ENCODE results near the gene PRX. TPM values are rescaled to one million over a fixed set of nuclear protein-coding genes. Genes with fewer than 3 reads are reported as not detected.

Gene PRX
- total RNA-seq, 1 experiment from 2014 or later, result 2.5 TPM

- intact Hi-C loops (cut with micrococcal nuclease; ENCODE audit: unreplicated experiment), result no loop called here
- no peak overlapping the region for H3K27ac ChIP-seq (ENCODE audit: low read depth, low read length, poor library complexity, severe bottlenecking)
- POLR2A ChIA-PET (ENCODE audit: low non-redundant PET), result no interaction called here
- no peak for DNase-seq (ENCODE audit: low spot score)
- H3K4me3 ChIP-seq (ENCODE audit: low read depth, low read length, poor library complexity, severe bottlenecking), result no peak overlapping the region
- no peaks in the 10 kb centered on the region for H3K36me3 ChIP-seq (ENCODE audit: insufficient read depth, low read length, poor library complexity, severe bottlenecking)
- H3K27me3 ChIP-seq (replicated peaks; ENCODE audit: insufficient read depth, low read depth, low read length, poor library complexity), result no peaks in the 10 kb centered on the region
- no peaks in the 10 kb centered on the region for H3K4me1 ChIP-seq (ENCODE audit: insufficient read depth, low read length, poor library complexity, severe bottlenecking)
- TF ChIP-seq CTCF (conservative IDR thresholded peaks at IDR 0.05; ENCODE audit: low read depth, low read length) (no peak), EZH2 (IDR thresholded peaks at IDR 0.05; ENCODE audit: borderline replicate concordance, low read depth, low read length, poor library complexity, severe bottlenecking) (no peak)
- CTCF ChIA-PET, result no interaction called here
- H3K9me3 ChIP-seq (ENCODE audit: low read depth, low read length, poor library complexity, severe bottlenecking), result no peaks in the 10 kb centered on the region
- BruUV-seq (replicated peaks), result no TSS peak
These were observed 19.0 kb downstream of the PRX start for GRCh38 chr19:40393894-40394815.

- Histone ChIP-seq H3K9me3 (ENCODE audit: low read depth, low read length, poor library complexity, severe bottlenecking) (no peaks in the 10 kb centered on the region), H3K4me1 (ENCODE audit: insufficient read depth, low read length, poor library complexity, severe bottlenecking) (no peaks in the 10 kb centered on the region), H3K36me3 (ENCODE audit: insufficient read depth, low read length, poor library complexity, severe bottlenecking) (no peaks in the 10 kb centered on the region), H3K27me3 (replicated peaks; ENCODE audit: insufficient read depth, low read depth, low read length, poor library complexity) (no peaks in the 10 kb centered on the region), H3K4me3 (ENCODE audit: low read depth, low read length, poor library complexity, severe bottlenecking) (no peak overlapping the region), H3K27ac (ENCODE audit: low read depth, low read length, poor library complexity, severe bottlenecking) (no peak overlapping the region)
- TF ChIP-seq CTCF (conservative IDR thresholded peaks at IDR 0.05; ENCODE audit: low read depth, low read length) (no peak), EZH2 (IDR thresholded peaks at IDR 0.05; ENCODE audit: borderline replicate concordance, low read depth, low read length, poor library complexity, severe bottlenecking) (no peak)
- BruUV-seq (replicated peaks), result no TSS peak
- DNase-seq (ENCODE audit: low spot score), result no peak
- ChIA-PET CTCF (no interaction called here), POLR2A (ENCODE audit: low non-redundant PET) (no interaction called here)
- intact Hi-C loops (cut with micrococcal nuclease; ENCODE audit: unreplicated experiment), result no loop called here
These were observed 20.2 kb downstream of the PRX start for GRCh38 chr19:40392894-40393517.

- H3K27me3 ChIP-seq (replicated peaks; ENCODE audit: insufficient read depth, low read depth, low read length, poor library complexity), result no peaks in the 10 kb centered on the region
- BruUV-seq (replicated peaks), result no TSS peak
- H3K9me3 ChIP-seq (ENCODE audit: low read depth, low read length, poor library complexity, severe bottlenecking), result no peaks in the 10 kb centered on the region
- ChIA-PET POLR2A (ENCODE audit: low non-redundant PET) (no interaction called here), CTCF (no interaction called here)
- TF ChIP-seq EZH2 (IDR thresholded peaks at IDR 0.05; ENCODE audit: borderline replicate concordance, low read depth, low read length, poor library complexity, severe bottlenecking) (no peak), CTCF (conservative IDR thresholded peaks at IDR 0.05; ENCODE audit: low read depth, low read length) (no peak)
- no peaks in the 10 kb centered on the region for H3K4me1 ChIP-seq (ENCODE audit: insufficient read depth, low read length, poor library complexity, severe bottlenecking)
- intact Hi-C loops (cut with micrococcal nuclease; ENCODE audit: unreplicated experiment), result no loop called here
- no peak overlapping the region for H3K27ac ChIP-seq (ENCODE audit: low read depth, low read length, poor library complexity, severe bottlenecking)
- no peak for DNase-seq (ENCODE audit: low spot score)
- no peak overlapping the region for H3K4me3 ChIP-seq (ENCODE audit: low read depth, low read length, poor library complexity, severe bottlenecking)
- H3K36me3 ChIP-seq (ENCODE audit: insufficient read depth, low read length, poor library complexity, severe bottlenecking), result no peaks in the 10 kb centered on the region
These were observed 21.1 kb downstream of the PRX start for GRCh38 chr19:40392123-40392522.
